Activated naive CD4-positive, alpha-beta T cell treated with anti-CD3 and anti-CD28 coated beads, Interleukin-2, amount 50 U/mL, for 72 hours (primary cell): ENCODE results near the gene SEMA4D. TPM values are rescaled to one million over a fixed set of nuclear protein-coding genes. Genes with fewer than 3 reads are reported as not detected.

Experiments used
- ATAC-seq, 2 donors: fragments of 150-1000 bp; cut with Tn5 transposase; 2 replicates each; pipeline ENCODE4 v1.10.0; 2021; ENCODE audit warnings: mild to moderate bottlenecking in 2 of 2, moderate library complexity in 2 of 2
- DNase-seq, 2 donors: peaks; one replicate each; pipeline ENCODE4 v3.0.0; 2021 to 2022; ENCODE audit warnings: low spot score in 2 of 2
- H3K27ac Mint-ChIP-seq, 2 donors: one replicate each; pipeline ENCODE4 v1.8.0; 2022; ENCODE audit warnings: mild to moderate bottlenecking in 2 of 2, mixed read lengths in 2 of 2
- H3K36me3 Mint-ChIP-seq, 2 donors: one replicate each; pipeline ENCODE4 v1.8.0; 2022; ENCODE audit warnings: mixed read lengths in 2 of 2
- H3K9me3 Mint-ChIP-seq, 2 donors: one replicate each; pipeline ENCODE4 v1.8.0; 2022; ENCODE audit warnings: mixed read lengths in 2 of 2
- total RNA-seq, 2 donors: library from RNA; stranded (reverse); gene quantifications; one replicate each; pipeline ENCODE4 v1.2.3, GENCODE V29; 2022

The SEMA4D gene
- total RNA-seq, 2 donors from 2014 or later = 211 to 278 TPM

DNA sequence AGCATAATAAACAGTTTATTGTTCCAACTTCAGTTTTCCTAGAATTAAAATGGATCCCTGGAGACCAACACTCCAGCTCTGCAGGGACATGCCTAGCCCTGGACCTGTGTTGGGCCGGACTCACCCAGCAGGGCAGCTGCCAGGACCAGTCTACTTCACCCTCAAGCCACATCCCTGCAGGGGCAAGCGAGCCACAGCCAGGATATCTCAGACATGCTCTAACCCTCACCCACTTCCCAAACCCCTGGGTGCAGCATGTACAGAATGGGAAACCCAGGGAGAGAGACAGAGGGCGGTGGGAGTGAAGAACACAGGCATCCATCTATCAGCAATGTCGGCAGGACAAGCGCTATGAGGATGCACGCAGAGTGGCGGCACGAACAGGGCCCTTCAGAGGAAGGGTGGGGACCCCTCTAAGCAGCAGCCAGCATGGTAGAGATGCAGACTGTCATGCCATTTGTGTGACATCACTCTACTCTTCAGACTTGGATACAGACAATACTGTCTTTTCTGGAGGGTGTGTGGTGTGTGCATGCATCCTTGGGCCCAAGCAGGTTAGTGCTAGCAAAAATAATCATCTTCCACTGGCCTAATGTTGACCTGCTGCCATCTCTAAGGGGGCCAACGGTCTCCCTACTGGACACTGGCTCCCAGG, 83.1 kb downstream of the SEMA4D start:
- Mint-ChIP-seq H3K27ac (peak overlapping the region in 1 of 2 donors; percentile 31), H3K36me3 (peaks cover 21 to 94% of the 10 kb centered on the region in 2 donors), H3K9me3 (peaks cover 0 to 15% of the 10 kb centered on the region in 2 donors)
- no peak for DNase-seq
- no peak for ATAC-seq

DNA sequence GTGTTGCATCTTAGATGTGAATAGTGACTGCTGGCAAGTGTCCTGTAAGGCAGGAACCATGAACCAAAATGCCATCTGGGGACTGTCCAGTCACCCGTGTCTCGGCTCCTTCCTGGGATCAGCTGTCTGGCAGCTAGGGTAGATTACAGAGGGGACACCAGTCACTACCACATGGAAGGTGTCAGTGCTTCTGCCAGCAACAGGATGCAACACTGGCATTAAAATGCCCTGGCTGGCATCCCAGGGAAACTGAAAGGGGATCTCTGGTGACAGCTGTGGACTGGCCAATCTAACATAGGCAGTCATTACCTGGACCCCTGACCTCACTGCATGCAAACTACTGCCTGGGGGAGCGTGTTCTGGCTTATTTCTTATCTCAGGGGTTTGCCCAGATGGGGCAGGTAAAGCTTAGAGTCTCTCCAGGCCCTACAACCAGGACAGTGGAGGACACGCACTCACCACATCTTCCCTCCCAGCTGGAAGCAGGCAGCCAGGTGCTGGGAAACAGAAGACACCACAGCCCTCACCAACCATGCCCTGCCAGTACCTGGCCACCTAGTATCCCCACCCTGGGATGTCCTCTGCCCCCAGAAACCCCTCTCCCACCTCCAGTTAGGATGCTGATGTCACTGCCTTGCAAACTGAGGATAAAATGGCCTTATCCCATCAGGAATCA, 83.8 kb downstream of the SEMA4D start:
- Mint-ChIP-seq H3K27ac (no peak overlapping the region), H3K36me3 (peaks cover 21 to 94% of the 10 kb centered on the region in 2 donors), H3K9me3 (peaks cover 0 to 15% of the 10 kb centered on the region in 2 donors)
- ATAC-seq (no peak), DNase-seq (no peak)

DNA sequence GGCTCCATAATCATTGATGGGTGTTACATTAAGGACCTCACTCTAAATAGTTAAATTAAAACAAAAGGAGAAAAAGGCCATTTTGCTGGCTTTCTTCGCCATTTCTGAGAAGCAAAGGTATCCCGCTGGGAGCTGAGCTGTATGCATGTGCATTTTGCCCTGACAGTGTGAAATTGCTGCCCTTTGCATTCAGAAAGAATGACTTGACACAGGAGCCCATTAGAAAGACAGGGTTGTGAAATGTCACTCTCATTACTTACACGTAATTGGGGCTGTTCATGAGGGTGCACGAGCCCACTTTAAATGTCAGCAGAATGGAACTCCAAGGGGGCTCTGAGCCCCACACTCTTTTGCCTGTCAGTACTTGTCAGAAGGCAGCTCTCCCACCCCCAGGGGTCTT, 85.0 kb downstream of the SEMA4D start:
- Mint-ChIP-seq H3K27ac (peak overlapping the region in 1 of 2 donors; percentile 70), H3K9me3 (peaks cover 0 to 15% of the 10 kb centered on the region in 2 donors), H3K36me3 (peaks cover 21 to 93% of the 10 kb centered on the region in 2 donors)
- ATAC-seq (no peak), DNase-seq (no peak)

DNA sequence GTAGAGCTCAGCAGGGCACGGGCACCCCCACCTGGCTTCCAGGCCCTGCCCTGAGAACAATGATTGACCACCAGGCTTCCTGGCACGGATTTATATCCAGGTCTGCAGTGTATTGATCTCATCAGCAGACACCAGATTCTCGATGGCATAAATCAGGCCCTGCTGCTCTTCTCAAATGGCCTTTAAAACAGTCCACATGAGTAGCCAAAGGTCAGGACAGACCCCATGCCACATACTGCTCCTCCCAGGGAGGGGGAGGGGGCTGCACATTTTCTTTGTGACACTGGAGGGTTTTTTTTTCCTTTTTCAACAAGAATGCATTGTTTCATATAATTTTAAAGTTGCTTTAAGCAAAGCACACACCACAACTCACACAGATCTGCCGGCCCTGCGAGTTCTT, 85.4 kb downstream of the SEMA4D start:
- no peak for ATAC-seq
- Mint-ChIP-seq H3K36me3 (peaks cover 21 to 92% of the 10 kb centered on the region in 2 donors), H3K9me3 (peaks cover 0 to 17% of the 10 kb centered on the region in 2 donors), H3K27ac (peak overlapping the region; percentile 78 to 91)
- no peak for DNase-seq

DNA sequence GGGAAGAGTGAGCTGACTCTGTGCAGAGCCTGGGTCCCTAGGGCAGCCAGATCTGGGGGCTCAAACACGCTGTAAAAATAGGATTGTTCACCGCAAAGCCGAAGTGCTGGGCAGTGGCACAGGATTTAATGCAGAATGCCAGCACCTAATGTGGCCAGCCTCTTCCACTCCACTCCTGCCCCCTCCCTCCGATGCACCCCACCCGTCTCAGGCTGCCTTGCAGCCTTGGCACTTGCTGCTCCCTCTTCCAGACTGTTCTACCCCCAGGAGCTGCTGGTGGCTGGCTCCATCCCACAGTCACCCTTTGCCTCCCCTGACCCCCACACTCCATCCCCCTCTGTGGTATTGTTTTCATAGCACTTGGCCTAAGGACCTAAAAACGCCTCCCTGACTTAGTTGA, 86.2 kb downstream of the SEMA4D start:
- peaks cover 0 to 16% of the 10 kb centered on the region in 2 donors for H3K9me3 Mint-ChIP-seq
- peaks cover 16 to 92% of the 10 kb centered on the region in 2 donors for H3K36me3 Mint-ChIP-seq
- ATAC-seq = no peak
- no peak for DNase-seq
- H3K27ac Mint-ChIP-seq = peak overlapping the region; percentile 91 to 98

DNA sequence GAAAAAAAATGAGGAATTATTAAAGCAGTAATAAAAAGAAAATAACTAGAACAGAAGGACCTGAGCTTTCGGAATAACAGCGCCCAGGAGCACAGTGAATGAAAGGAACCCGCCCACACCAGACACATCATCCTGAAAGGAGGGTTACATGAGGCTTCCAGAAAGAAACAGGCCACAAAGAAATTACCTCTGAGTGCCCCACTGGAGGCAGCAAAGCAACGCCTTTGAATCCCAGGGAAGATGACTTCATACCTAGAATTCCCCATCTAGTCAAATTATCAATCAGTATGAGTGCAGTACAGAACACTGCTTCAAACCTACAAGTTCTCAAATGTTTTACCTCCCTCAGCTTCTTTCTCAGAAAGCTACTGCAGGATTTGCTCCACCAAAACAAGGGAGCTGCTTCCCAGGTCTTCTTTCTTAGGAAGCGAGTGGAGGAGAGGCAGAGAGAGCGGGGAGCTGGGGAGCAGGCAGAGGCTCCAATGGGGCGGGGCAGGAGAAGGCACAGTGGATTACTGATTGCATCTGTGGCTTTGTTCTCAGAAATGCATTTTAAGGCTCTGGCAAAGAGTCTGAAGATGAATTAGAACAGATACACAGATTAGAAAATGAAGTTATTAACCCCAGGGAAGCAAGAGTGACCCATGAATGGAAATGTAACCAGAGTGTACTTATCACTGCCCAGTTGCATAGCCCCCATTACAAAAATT, 87.1 kb downstream of the SEMA4D start:
- peak; percentile 61 to 72 for DNase-seq
- peak overlapping the region; percentile 91 to 98 for H3K27ac Mint-ChIP-seq
- H3K36me3 Mint-ChIP-seq = peaks cover 11 to 91% of the 10 kb centered on the region in 2 donors
- H3K9me3 Mint-ChIP-seq = peaks cover 0 to 12% of the 10 kb centered on the region in 2 donors
- peak; percentile 88 to 91 for ATAC-seq

DNA sequence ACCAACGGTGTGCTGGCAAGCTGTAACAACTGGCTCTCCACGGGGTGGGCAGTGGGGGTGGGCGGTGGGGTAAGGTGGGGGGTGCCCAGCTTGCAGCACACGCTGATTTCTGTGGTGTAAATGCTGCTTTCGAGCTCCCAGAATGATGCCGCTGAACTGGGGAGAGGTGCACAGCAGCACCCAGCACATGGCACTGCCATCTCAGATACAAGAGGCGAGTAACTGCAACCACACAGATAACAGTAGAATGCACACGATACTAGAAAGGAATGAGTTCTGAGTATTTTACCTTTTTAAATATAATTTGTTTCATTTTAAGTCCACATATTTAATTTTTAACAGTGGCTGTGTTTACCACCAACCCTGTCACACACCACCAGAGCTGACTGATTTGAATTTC, 87.9 kb downstream of the SEMA4D start:
- Mint-ChIP-seq H3K9me3 (peaks cover 0 to 12% of the 10 kb centered on the region in 2 donors), H3K27ac (peak overlapping the region; percentile 91 to 98), H3K36me3 (peaks cover 11 to 88% of the 10 kb centered on the region in 2 donors)
- DNase-seq (no peak), ATAC-seq (peak; percentile 21 to 25)

DNA sequence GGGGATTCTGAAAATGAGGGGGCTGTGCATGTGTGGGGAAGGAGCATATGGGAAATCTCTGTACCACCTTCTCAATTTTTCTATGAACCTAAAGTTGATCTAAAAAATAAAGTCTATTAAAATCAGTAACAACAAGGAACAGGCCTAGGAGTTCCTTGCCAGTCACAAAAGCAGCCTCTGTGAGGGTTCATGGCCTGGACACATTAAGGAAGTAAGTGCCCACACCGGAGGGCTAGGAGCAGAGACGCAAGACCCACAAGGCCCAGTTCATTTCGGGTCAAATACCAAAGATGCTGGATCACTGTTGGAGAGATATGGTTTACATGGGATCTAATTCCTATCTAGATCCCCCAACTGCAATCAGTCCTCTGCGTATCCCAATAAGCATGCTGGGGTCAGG, 88.4 kb downstream of the SEMA4D start:
- no peak for DNase-seq
- H3K36me3 Mint-ChIP-seq = peaks cover 11 to 85% of the 10 kb centered on the region in 2 donors
- peak overlapping the region; percentile 91 to 98 for H3K27ac Mint-ChIP-seq
- no peak for ATAC-seq
- H3K9me3 Mint-ChIP-seq = peaks cover 0 to 12% of the 10 kb centered on the region in 2 donors

DNA sequence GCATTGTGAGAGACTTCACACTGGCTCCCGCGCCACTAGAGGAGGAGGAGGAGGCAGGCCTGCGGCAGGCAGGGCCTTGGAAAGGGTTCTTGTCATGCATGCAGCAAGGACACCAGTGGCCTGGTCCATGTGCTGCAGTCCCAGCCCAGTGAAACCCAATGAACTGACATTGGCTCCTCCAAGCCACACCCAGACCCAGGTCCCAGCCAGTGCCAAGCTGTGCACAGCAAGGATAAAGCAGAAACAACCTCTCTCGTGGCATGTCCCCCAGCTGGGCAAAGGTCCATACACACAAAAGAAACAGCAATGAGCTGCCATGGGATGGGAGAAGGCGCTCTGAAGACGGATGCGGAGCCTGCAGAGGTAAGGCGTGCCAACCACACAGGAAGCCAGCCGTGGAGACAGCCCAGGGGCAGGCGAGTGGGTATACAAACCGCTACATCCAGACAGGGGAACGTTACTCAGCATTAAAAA, 89.2 kb downstream of the SEMA4D start:
- Mint-ChIP-seq H3K27ac (peak overlapping the region; percentile 91 to 98), H3K9me3 (peaks cover 0 to 12% of the 10 kb centered on the region in 2 donors), H3K36me3 (peaks cover 11 to 77% of the 10 kb centered on the region in 2 donors)
- DNase-seq (no peak), ATAC-seq (peak in 1 of 2 donors; percentile 38)

DNA sequence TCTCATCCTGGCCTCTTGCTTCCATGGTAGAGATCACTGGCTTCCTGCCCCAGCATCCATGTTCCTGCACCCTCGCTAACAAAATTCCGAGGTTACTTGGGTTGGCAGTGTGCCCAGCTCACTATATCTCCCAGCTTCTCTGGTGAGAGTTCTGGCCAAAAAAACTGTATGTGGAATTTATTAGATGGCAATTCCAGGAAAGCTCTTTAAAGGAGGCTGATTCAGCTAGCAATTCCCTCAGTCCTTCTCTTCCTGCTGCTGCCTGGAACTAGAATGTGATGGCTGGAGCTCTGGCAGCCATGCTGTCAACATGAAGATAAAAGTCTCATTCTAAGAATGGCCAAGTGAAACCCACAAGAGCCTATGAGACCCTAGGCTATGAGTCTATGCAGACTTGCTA, 90.8 kb downstream of the SEMA4D start:
- peak overlapping the region; percentile 77 to 97 for H3K27ac Mint-ChIP-seq
- peaks cover 0 to 12% of the 10 kb centered on the region in 2 donors for H3K9me3 Mint-ChIP-seq
- no peak for DNase-seq
- ATAC-seq = no peak
- H3K36me3 Mint-ChIP-seq = peaks cover 13 to 66% of the 10 kb centered on the region in 2 donors

DNA sequence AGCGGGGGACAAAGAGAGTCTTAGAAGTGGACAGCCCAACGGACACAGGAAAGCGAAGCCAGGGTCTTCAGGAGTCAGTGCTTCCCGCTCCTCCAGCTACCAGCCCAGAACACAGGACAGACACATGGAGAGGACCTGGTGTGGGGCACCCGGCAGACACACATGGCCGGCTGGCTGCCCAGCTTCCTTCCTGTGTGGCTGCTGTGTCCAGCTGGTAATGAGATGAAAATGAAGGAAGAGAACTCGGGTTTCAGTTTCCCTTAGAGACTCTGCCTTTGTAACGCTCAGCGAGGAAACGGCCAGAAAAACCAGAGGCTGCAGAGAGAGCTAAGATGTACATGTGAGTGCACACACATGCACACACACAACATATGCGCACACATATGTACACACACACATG, 92.1 kb downstream of the SEMA4D start:
- H3K9me3 Mint-ChIP-seq = peaks cover 0 to 6% of the 10 kb centered on the region in 2 donors
- H3K27ac Mint-ChIP-seq = peak overlapping the region; percentile 36 to 97
- no peak for ATAC-seq
- peaks cover 11 to 66% of the 10 kb centered on the region in 2 donors for H3K36me3 Mint-ChIP-seq
- DNase-seq = no peak

DNA sequence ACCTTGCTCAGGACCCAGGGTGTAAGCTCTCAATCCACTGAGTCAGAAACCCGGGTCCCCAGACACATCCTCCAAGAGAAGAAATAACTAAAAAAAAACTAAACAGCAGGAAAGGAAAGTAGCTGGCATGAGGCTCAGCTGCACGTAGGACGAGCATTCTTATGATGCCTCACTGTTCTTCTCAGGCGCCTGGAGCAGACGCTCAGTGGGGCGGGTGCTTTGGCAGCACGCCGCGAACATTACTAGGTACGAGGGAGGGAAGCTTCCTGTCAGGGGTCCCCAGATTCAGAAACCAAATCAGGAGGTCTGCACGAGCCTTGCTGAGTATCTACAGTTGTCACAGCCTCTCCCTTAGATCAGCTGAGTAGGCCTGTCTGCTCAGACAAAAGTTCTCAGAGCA, 93.8 kb downstream of the SEMA4D start:
- DNase-seq = no peak
- Mint-ChIP-seq H3K27ac (peak overlapping the region; percentile 55 to 97), H3K9me3 (peaks cover 0 to 5% of the 10 kb centered on the region in 2 donors), H3K36me3 (peaks cover 16 to 58% of the 10 kb centered on the region in 2 donors)
- ATAC-seq = no peak

DNA sequence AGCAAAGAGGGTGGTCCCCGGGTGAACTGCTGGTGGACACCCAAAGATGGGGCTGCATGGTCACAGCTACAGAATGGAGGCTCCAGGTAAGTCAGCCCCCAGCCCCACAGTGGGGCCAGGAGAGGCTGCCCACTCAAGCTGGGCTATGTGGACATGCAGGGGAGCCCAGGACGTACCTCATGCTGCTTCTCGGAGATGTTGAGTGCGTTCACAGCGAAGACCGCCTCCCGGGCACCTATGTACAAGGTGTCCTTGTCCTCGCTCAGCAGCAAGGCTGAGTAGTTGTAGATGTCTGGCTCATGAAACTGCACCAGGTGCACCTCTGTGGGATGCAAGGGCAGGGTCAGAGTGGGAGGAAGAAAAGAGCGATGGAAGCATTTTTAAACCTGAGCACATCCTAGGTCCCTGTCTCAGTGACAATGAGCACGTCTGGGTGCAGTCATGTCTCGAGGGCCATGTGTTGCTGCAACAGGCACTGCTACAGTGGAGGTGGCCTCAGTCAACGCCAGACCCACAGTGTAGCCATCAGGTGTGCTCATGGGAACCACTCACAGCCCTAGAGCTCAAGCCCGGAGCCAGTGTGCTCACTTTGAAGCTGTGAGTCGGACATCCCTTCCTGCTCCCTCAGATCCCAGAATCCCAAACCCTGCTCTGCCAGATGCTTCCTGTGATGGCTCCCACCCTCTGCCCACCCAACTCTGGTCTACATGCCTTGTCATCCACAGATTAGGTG, 95.1 kb downstream of the SEMA4D start:
- no peak for DNase-seq
- H3K36me3 Mint-ChIP-seq = peaks cover 16 to 49% of the 10 kb centered on the region in 2 donors
- ATAC-seq = peak in 1 of 2 donors; percentile 21

DNA sequence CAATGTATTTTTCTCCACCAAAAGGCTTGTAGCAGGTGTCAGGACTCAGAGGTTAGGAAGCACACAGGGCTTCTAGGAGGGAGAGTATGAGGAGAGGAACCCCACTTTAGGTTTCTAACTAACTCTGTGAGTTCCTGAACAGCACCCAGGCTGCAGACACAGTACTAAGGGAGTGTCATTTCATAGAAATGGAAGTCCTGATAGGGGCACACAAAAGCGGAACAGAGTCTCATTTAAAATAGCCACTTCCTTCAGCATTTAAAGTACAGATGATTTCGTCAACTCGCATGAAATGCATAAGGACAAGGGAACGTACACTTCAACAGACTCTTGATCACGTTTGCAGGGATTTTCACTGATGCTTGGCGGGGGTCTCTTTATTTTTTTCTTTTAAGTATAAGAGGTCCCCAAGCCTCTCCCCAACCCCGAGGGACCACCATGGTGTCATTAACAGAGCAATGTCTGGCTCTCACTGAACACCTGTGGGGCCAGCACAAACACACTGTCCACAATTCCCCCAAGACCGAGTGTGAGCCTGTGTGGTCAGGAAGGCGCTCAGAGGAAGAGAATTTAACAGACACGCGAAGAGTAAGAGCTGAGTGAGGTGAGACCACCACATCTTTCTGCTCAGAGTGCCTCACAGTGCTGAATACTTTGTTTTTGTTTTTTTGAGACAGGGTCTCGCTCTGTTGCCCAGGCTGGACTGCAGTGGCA, 97.4 kb downstream of the SEMA4D start:
- H3K9me3 Mint-ChIP-seq = no peaks in the 10 kb centered on the region
- DNase-seq (no peak), ATAC-seq (no peak)
- H3K27ac Mint-ChIP-seq = peak overlapping the region; percentile 68 to 92
- H3K36me3 Mint-ChIP-seq = peaks cover 11 to 33% of the 10 kb centered on the region in 2 donors

More for the DNA sequence above, 95.1 kb downstream of the SEMA4D start:
- peaks cover 0 to 5% of the 10 kb centered on the region in 2 donors for H3K9me3 Mint-ChIP-seq
- H3K27ac Mint-ChIP-seq = peak overlapping the region in 1 of 2 donors; percentile 55

DNA sequence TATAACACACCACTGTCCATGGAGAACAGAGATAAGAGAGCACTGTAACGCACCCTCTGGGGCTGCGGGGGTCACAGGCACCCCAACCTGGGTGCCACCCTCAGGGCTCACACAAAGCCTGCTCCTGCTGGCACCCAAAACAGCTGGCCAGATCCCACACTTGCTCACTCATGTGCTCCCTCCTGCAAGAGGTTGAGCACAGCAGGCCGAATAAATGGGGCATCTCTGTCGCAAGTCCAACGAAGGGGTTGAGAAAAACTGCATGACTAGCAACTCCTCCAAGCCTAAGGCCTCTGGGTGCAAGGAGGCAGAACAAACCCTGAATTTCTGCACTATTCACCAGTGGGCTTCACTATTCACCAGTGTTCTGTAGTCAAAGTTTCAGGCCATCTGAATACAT, 99.3 kb downstream of the SEMA4D start:
- Mint-ChIP-seq H3K36me3 (peaks cover 20 to 42% of the 10 kb centered on the region in 2 donors), H3K27ac (peak overlapping the region; percentile 68 to 72), H3K9me3 (no peaks in the 10 kb centered on the region)
- DNase-seq (no peak), ATAC-seq (no peak)

DNA sequence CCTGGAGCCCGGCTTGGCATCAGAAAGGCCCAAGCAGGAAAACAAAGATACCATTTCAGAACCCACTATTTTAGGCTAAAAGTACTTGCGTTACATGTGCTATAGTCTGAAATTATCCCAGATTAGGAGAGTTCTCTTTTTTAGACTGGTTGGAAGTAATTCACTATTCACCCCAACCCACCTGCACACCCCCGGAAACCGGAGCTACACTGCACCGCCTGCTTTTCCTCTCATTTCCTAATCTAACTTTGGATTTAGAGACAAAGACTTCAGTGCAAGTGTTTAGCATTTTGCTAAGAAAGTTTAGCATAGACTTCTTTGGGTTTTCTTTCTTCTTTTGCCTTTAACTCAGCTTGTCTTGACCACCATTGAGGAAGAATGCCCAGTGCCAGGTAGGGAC, 100.4 kb downstream of the SEMA4D start:
- peak overlapping the region; percentile 52 to 68 for H3K27ac Mint-ChIP-seq

More for the DNA sequence above, 100.4 kb downstream of the SEMA4D start:
- Mint-ChIP-seq H3K36me3 (peaks cover 26 to 54% of the 10 kb centered on the region in 2 donors), H3K9me3 (no peaks in the 10 kb centered on the region)
- DNase-seq (no peak), ATAC-seq (no peak)
